Fibroblast of lung (primary cell): ENCODE measurements around the gene RPL19.

ENCODE experiments used
- CTCF ChIP-seq, 2 donors: IDR thresholded peaks in 1 of 2; conservative IDR thresholded peaks in 1 of 2; 1 replicate in 1 of 2; 2 replicates in 1 of 2; pipeline ENCODE4 v1.5.1; 2011 to 2012; ENCODE audit warnings: low read length in 2 of 2, control low read depth in 1 of 2, inconsistent platforms in 1 of 2, low read depth in 1 of 2, mild to moderate bottlenecking in 1 of 2
- EZH2 ChIP-seq: IDR thresholded peaks from 2 replicates; pipeline ENCODE4 v1.5.1; 2012; ENCODE audit warnings: low read length, control low read depth, mild to moderate bottlenecking; ENCODE audit errors: missing control alignments

GRCh38 chr17:39178536-39178935, 21.5 kb upstream of the RPL19 start:
- TF ChIP-seq CTCF (conservative IDR thresholded peaks at IDR 0.05 in 1 of 2, IDR thresholded peaks at IDR 0.05 in 1 of 2; ENCODE audit: low read depth in 1 of 2, low read length in 2 of 2), result no peak
- TF ChIP-seq EZH2, result no peak
